ENCODE measurements around the gene MYO18B.

Gene MYO18B

DNA sequence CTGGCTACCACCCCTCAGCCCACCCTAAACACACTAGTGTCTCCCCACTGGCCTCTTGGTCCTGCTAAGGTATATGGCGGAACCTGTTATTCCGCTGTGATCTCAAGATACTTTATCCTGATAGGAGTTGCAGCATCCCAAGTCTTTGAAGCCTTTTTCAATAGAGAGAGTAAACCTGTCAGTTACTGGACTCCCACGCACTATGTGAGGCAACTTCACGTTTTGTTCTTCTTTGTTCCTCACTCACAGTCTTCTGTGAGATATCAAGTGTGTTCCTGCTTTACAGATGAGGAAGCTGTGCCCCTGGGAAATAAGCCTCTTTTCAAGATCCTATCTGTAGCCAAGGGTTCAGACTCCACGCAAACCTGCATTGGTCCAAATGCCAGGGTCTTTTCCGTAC is 127.8 kb downstream of the MYO18B start:
- Mint-ChIP-seq H3K4me3 (no peak overlapping the region), H3K9me3 (no peaks in the 10 kb centered on the region), H3K36me3 (no peaks in the 10 kb centered on the region), H3K27ac (no peak overlapping the region), H3K27me3 (peaks cover 8% of the 10 kb centered on the region), H3K4me1 (no peaks in the 10 kb centered on the region)
- CTCF ChIA-PET = no interaction called here
- no peak for DNase-seq

DNA sequence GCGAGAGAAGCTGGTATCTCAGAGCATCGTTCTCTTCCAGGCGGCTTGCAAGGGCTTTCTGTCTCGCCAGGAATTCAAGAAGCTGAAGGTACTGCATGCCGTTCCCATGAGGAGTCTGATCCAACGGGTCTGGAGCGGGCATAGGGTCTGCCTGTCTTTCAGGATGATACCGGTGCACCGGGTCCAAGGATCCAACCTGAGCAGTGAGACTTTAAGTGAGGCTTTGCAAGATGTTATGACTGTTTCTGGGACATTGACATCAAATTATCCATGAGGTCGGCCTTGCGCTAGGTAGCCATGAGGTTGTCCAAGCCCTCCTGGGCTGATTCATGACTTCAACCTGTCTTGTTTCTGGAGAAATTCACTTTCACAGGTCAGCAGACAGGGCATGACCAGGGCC is 132.3 kb downstream of the MYO18B start:
- Mint-ChIP-seq H3K27me3 (peaks cover 17% of the 10 kb centered on the region), H3K4me1 (no peaks in the 10 kb centered on the region), H3K27ac (no peak overlapping the region), H3K36me3 (no peaks in the 10 kb centered on the region), H3K9me3 (no peaks in the 10 kb centered on the region), H3K4me3 (no peak overlapping the region)
- CTCF ChIA-PET = no interaction called here
- DNase-seq = no peak

DNA sequence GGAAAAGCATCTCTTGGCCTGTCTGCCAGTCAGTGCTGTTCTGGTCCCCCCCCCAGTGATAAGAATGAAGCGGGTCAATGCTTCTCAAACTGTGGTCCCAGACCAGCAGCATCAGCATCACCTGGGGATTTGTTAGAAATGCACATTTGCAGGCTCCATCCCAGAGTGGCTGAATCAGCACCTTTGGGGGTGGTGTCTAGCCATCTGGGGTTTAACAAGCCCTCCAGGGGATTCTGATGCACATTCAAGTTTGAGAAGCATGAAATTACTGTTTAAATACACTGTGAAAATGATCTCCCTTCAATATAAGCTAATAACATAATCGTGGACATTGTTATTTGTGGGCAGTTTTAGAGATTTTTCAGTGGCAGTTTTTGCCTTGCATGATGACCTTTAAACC is 133.5 kb downstream of the MYO18B start:
- CTCF ChIA-PET = no interaction called here
- H3K36me3 Mint-ChIP-seq = no peaks in the 10 kb centered on the region
- H3K4me1 Mint-ChIP-seq = no peaks in the 10 kb centered on the region
- no peak for DNase-seq
- no peak overlapping the region for H3K4me3 Mint-ChIP-seq
- no peak overlapping the region for H3K27ac Mint-ChIP-seq
- no peaks in the 10 kb centered on the region for H3K9me3 Mint-ChIP-seq
- peaks cover 17% of the 10 kb centered on the region for H3K27me3 Mint-ChIP-seq

GRCh38 chr22:25876871-25877270 is 134.9 kb downstream of the MYO18B start:
- DNase-seq = no peak

DNA sequence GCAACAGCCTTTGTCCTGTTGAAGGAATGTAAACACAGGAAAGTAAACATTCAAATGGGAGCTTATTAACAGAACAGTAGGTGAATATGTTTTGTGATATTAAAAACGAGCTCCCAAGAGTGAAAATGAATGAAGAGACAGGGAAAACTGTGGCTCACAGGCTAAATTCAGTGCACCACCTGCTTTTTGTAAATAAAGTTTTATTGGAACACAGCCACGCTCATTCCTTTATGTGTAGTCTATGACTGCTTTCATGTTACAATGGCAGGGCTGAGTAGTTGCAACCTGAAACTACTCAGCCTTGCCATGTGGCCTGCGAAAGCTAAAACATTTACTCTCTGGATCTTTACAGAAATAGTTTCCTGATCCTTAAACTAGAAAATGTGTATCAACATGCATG is 136.9 kb downstream of the MYO18B start:
- no peaks in the 10 kb centered on the region for H3K36me3 Mint-ChIP-seq
- CTCF ChIA-PET = no interaction called here
- no peak overlapping the region for H3K4me3 Mint-ChIP-seq
- DNase-seq = no peak
- peaks cover 25% of the 10 kb centered on the region for H3K27me3 Mint-ChIP-seq
- H3K9me3 Mint-ChIP-seq = no peaks in the 10 kb centered on the region
- H3K27ac Mint-ChIP-seq = no peak overlapping the region
- no peaks in the 10 kb centered on the region for H3K4me1 Mint-ChIP-seq

More at GRCh38 chr22:25876871-25877270, 134.9 kb downstream of the MYO18B start:
- Mint-ChIP-seq H3K4me3 (no peak overlapping the region), H3K27me3 (peaks cover 24% of the 10 kb centered on the region), H3K4me1 (no peaks in the 10 kb centered on the region), H3K9me3 (no peaks in the 10 kb centered on the region), H3K36me3 (no peaks in the 10 kb centered on the region), H3K27ac (no peak overlapping the region)
- CTCF ChIA-PET = no interaction called here

- Mint-ChIP-seq H3K36me3 (no peaks in the 10 kb centered on the region), H3K4me3 (no peak overlapping the region), H3K4me1 (no peaks in the 10 kb centered on the region), H3K9me3 (no peaks in the 10 kb centered on the region), H3K27me3 (peaks cover 14% of the 10 kb centered on the region), H3K27ac (no peak overlapping the region)
- CTCF ChIA-PET = interaction anchor here (2.3 kb wide), 1 partner anchor 15 kb away, joined by 7 read pairs; no protein-coding TSS in a partner anchor
- no peak for DNase-seq
These were observed 138.5 kb downstream of the MYO18B start for GRCh38 chr22:25880524-25880923.

- H3K36me3 Mint-ChIP-seq = no peaks in the 10 kb centered on the region
- H3K4me1 Mint-ChIP-seq = no peaks in the 10 kb centered on the region
- no peak for DNase-seq
- CTCF ChIA-PET = interaction anchor here (2.3 kb wide), 1 partner anchor 14 kb away, joined by 7 read pairs; no protein-coding TSS in a partner anchor
- no peak overlapping the region for H3K27ac Mint-ChIP-seq
- no peak overlapping the region for H3K4me3 Mint-ChIP-seq
- H3K9me3 Mint-ChIP-seq = no peaks in the 10 kb centered on the region
- peaks cover 10% of the 10 kb centered on the region for H3K27me3 Mint-ChIP-seq
These were observed 139.3 kb downstream of the MYO18B start for GRCh38 chr22:25881210-25881755.

DNA sequence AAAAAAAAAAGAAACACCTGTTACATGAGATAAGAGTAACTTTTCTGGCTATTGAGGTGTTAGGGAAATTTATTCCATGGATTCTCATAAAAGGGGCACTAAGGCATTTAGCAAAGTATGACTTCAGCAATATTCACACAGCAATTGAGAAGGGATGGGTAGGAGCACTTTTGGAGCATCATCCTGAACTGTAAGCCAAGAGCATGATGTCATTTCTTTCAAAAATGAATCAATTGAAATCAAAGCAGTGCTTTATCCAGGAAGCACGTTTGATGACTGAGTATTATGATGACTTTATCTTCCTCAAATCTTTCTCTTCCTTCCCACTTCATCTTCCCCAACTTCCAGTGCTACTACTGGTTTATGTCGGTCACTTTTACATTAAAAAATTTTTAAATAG is 140.4 kb downstream of the MYO18B start:
- H3K27ac Mint-ChIP-seq = no peak overlapping the region
- no peak for DNase-seq
- no peak overlapping the region for H3K4me3 Mint-ChIP-seq
- peaks cover 17% of the 10 kb centered on the region for H3K27me3 Mint-ChIP-seq
- CTCF ChIA-PET = no interaction called here
- no peaks in the 10 kb centered on the region for H3K4me1 Mint-ChIP-seq
- no peaks in the 10 kb centered on the region for H3K36me3 Mint-ChIP-seq
- H3K9me3 Mint-ChIP-seq = no peaks in the 10 kb centered on the region

- Mint-ChIP-seq H3K4me3 (no peak overlapping the region), H3K36me3 (no peaks in the 10 kb centered on the region), H3K27ac (no peak overlapping the region), H3K9me3 (no peaks in the 10 kb centered on the region), H3K27me3 (peaks cover 26% of the 10 kb centered on the region), H3K4me1 (no peaks in the 10 kb centered on the region)
- DNase-seq = no peak
- CTCF ChIA-PET = no interaction called here
These were observed 141.6 kb downstream of the MYO18B start for GRCh38 chr22:25883482-25884033.

- H3K36me3 Mint-ChIP-seq = no peaks in the 10 kb centered on the region
- CTCF ChIA-PET = no interaction called here
- H3K9me3 Mint-ChIP-seq = no peaks in the 10 kb centered on the region
- no peak overlapping the region for H3K4me3 Mint-ChIP-seq
- no peaks in the 10 kb centered on the region for H3K4me1 Mint-ChIP-seq
- H3K27ac Mint-ChIP-seq = no peak overlapping the region
- peaks cover 29% of the 10 kb centered on the region for H3K27me3 Mint-ChIP-seq
- no peak for DNase-seq
These were observed 142.1 kb downstream of the MYO18B start for GRCh38 chr22:25884121-25884520.

- Mint-ChIP-seq H3K27me3 (peaks cover 27% of the 10 kb centered on the region), H3K4me3 (no peak overlapping the region), H3K36me3 (no peaks in the 10 kb centered on the region), H3K4me1 (no peaks in the 10 kb centered on the region), H3K9me3 (no peaks in the 10 kb centered on the region), H3K27ac (no peak overlapping the region)
- CTCF ChIA-PET = interaction anchor here (0.7 kb wide), 1 partner anchor 17 kb away, joined by 4 read pairs; no protein-coding TSS in a partner anchor
- DNase-seq = no peak
These were observed 146.5 kb downstream of the MYO18B start for GRCh38 chr22:25888399-25889054.

DNA sequence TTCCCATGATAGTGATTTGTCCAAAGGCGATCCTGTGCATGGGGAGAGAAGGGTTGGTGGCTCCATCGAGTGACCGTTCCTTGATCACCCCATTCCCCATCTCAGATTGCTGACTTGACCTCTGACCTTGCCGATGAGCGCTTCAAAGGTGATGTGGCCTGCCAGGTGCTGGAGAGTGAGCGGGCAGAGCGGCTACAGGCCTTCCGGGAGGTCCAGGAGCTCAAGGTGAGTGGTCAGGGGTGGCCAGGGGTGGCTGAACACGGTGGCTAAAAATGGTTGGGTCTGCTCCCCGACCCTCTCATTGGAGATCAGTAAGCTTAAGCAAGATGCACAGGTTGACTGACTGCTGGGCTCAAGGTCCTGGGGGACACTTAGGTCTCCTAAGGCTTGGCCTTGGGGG is 148.7 kb downstream of the MYO18B start:
- Mint-ChIP-seq H3K4me3 (no peak overlapping the region), H3K27me3 (peaks cover 34% of the 10 kb centered on the region), H3K4me1 (no peaks in the 10 kb centered on the region), H3K36me3 (no peaks in the 10 kb centered on the region), H3K9me3 (no peaks in the 10 kb centered on the region), H3K27ac (no peak overlapping the region)
- DNase-seq = no peak
- CTCF ChIA-PET = no interaction called here

DNA sequence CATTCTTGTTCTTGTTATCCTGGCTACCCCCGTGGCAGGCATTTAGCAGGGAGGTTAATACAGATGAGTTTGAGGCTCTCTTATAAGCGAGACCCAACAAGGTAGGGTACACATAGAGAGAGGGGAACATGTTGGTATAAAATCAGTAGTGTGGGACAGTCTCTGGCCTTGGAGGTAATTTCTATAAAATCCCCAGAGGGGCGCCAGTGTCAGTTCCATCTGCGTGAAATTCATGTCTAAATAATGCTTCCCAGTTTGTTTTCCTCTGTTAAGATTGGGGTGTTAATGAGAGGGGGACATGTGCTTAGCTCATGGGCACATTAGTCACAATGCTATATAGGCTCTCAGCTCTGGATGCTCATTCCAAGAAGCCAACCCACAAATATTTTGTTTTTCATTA is 150.7 kb downstream of the MYO18B start:
- no peak for DNase-seq
- Mint-ChIP-seq H3K4me3 (no peak overlapping the region), H3K27ac (no peak overlapping the region), H3K9me3 (no peaks in the 10 kb centered on the region), H3K4me1 (no peaks in the 10 kb centered on the region), H3K36me3 (no peaks in the 10 kb centered on the region), H3K27me3 (peaks cover 24% of the 10 kb centered on the region)
- CTCF ChIA-PET = interaction anchor here (0.5 kb wide), 1 partner anchor 107 kb away, joined by 3 read pairs; no protein-coding TSS in a partner anchor

GRCh38 chr22:25895678-25896077 is 153.7 kb downstream of the MYO18B start:
- H3K4me3 Mint-ChIP-seq = no peak overlapping the region
- H3K4me1 Mint-ChIP-seq = no peaks in the 10 kb centered on the region
- H3K9me3 Mint-ChIP-seq = no peaks in the 10 kb centered on the region
- peaks cover 12% of the 10 kb centered on the region for H3K27me3 Mint-ChIP-seq
- no peak for DNase-seq
- no peak overlapping the region for H3K27ac Mint-ChIP-seq
- H3K36me3 Mint-ChIP-seq = no peaks in the 10 kb centered on the region
- CTCF ChIA-PET = interaction anchor here (1.7 kb wide), 1 partner anchor 15 kb away, joined by 7 read pairs; no protein-coding TSS in a partner anchor

- no peaks in the 10 kb centered on the region for H3K9me3 Mint-ChIP-seq
- CTCF ChIA-PET = interaction anchor here (0.6 to 1.7 kb wide), 2 partner anchors 16 to 233 kb away, joined by 3 to 7 read pairs; no protein-coding TSS in a partner anchor
- DNase-seq = no peak
- no peaks in the 10 kb centered on the region for H3K4me1 Mint-ChIP-seq
- H3K27me3 Mint-ChIP-seq = peaks cover 8% of the 10 kb centered on the region
- H3K36me3 Mint-ChIP-seq = no peaks in the 10 kb centered on the region
- H3K4me3 Mint-ChIP-seq = no peak overlapping the region
- H3K27ac Mint-ChIP-seq = no peak overlapping the region
These were observed 154.1 kb downstream of the MYO18B start for GRCh38 chr22:25896098-25896497.

All from activated naive CD4-positive, alpha-beta T cell treated with anti-CD3 and anti-CD28 coated beads, Interleukin-2, amount 10 ng/mL, durations not matched to agents 7 days and 5 days (primary cell).